Adrenal gland (tissue), 12 donors: Measurements from ENCODE around the gene TRIM52. TPM values are rescaled to one million over a fixed set of nuclear protein-coding genes. Genes with fewer than 3 reads are reported as not detected.
A peak's percentile ranks its signal among the peaks of the same experiment; 100 is the strongest.

Experiments used
- DNase-seq, 7 donors: peaks; one replicate each; pipeline ENCODE4 v3.0.0-alpha.2; 2019 to 2020
- H3K27ac ChIP-seq, 5 donors: fragments of 200-600 bp; sonication (generic) in 4 of 5; 1 replicate in 3 of 5; 2 replicates in 2 of 5; pipeline versions ENCODE4 v1.5.1 to v1.8.0; 2016 to 2020; ENCODE audit warnings: mild to moderate bottlenecking in 1 of 5
- H3K27me3 ChIP-seq: fragments of 200-600 bp; 2 replicates; pipeline ENCODE4 v1.8.0; 2021
- H3K36me3 ChIP-seq, 2 donors: fragments of 200-600 bp; replicated peaks in 1 of 2; 1 replicate in 1 of 2; 2 replicates in 1 of 2; pipeline versions ENCODE4 v1.5.1 to v1.8.0; 2018 to 2022
- H3K4me1 ChIP-seq, 2 donors: fragments of 200-600 bp; replicated peaks in 1 of 2; 1 replicate in 1 of 2; 2 replicates in 1 of 2; pipeline versions ENCODE4 v1.5.1 to v1.8.0; 2018 to 2021
- H3K4me3 ChIP-seq, 4 donors: fragments of 200-600 bp; sonication (generic) in 3 of 4; one replicate each; pipeline ENCODE4 v1.5.1; 2016 to 2018
- H3K9me3 ChIP-seq, 3 donors: fragments of 200-600 bp; sonication (generic) in 1 of 3; replicated peaks in 1 of 3; 1 replicate in 2 of 3; 2 replicates in 1 of 3; pipeline versions ENCODE4 v1.5.1 to v1.8.0; 2016 to 2021
- POLR2A ChIP-seq, 2 donors: fragments of 450-650 bp; IDR thresholded peaks; one replicate each; pipeline ENCODE4 v1.6.1; 2017; ENCODE audit warnings: antibody characterized with exemption in 2 of 2, mild to moderate bottlenecking in 2 of 2, moderate library complexity in 1 of 2
- WGBS, 4 donors: extraction: QIAGEN DNeasy Blood & Tissue Kit in 2 of 4; methylation state at CpG; one replicate each; pipeline versions ENCODE4 v1.1.5 to v1.1.7; 2013 to 2017; 5-methylcytosine and 5-hydroxymethylcytosine counted together
- intact Hi-C, 2 donors: fragments of 100-400 bp; cut with DNase I; formaldehyde crosslinking; loops; one replicate each; pipeline versions ENCODE4 v1.14.1 to v1.15.0; 2022 to 2023
- polyA plus RNA-seq, 3 donors: library from polyadenylated mRNA; stranded (reverse); fragments of 200-250 nt in 2 of 3; fragments of 350-450 nt in 1 of 3; fragmentation: Illumina TruSeq in 1 of 3; extraction: RNeasy Lipid Tissue Mini Kit (QIAGEN cat#74804) in 1 of 3; gene quantifications; one replicate each; pipeline ENCODE4 v1.2.3, GENCODE V29; 2013 to 2014
- total RNA-seq, 9 donors: library from RNA; depleted of rRNA in 4 of 9; stranded (reverse); fragments of >200 nt in 4 of 9; fragments of 120-200 nt in 1 of 9; fragmentation: NEBNext Ultra II Directional in 1 of 9; extraction: Animal tissue kit (Norgen Biotek cat#: 25700) in 1 of 9; gene quantifications; one replicate each; pipeline versions ENCODE4 v1.1.0 to v1.2.4, GENCODE V29; 2013 to 2023
- TF ChIP-seq, protein P1 (sequence below), 6 experiments: fragments of 450-650 bp in 4 of 6; fragments of 200-600 bp in 2 of 6; sonication (generic) in 1 of 6; IDR thresholded peaks; 1 replicate in 5 of 6; 2 replicates in 1 of 6; pipeline versions ENCODE4 v1.5.1 to v1.8.0; 2016 to 2021; ENCODE audit warnings: antibody characterized with exemption in 6 of 6, mild to moderate bottlenecking in 2 of 6, moderate library complexity in 1 of 6
- donor health status: healthy with polysubstance abuse.
- donor health status: Bipolar disorder and iron deficiency.
- donor health status: DM: yes; HTN: yes; CAD: no.
- donor health status: DM: no; HTN: no; CAD: no.
- donor health status: DM: no; HTN: no; CAD: no.
- donor health status: DM: yes; HTN: yes; CAD: no.

TRIM52 gene
- total and polyA plus RNA-seq, 12 donors = 7.8 to 23.9 (median 13.2) TPM

- Histone ChIP-seq H3K4me3 (peak overlapping the region in 1 of 4 donors; percentile 90), H3K4me1 (peaks cover 24 to 63% of the 10 kb centered on the region in 2 donors), H3K27me3 (no peaks in the 10 kb centered on the region), H3K27ac (no peak overlapping the region), H3K36me3 (peaks cover 0 to 15% of the 10 kb centered on the region in 2 donors), H3K9me3 (no peaks in the 10 kb centered on the region)
- no peak for DNase-seq
- intact Hi-C loops = no loop called here
- TF ChIP-seq POLR2A (IDR thresholded peaks at IDR 0.05) = no peak
- TF ChIP-seq, protein P1, sequence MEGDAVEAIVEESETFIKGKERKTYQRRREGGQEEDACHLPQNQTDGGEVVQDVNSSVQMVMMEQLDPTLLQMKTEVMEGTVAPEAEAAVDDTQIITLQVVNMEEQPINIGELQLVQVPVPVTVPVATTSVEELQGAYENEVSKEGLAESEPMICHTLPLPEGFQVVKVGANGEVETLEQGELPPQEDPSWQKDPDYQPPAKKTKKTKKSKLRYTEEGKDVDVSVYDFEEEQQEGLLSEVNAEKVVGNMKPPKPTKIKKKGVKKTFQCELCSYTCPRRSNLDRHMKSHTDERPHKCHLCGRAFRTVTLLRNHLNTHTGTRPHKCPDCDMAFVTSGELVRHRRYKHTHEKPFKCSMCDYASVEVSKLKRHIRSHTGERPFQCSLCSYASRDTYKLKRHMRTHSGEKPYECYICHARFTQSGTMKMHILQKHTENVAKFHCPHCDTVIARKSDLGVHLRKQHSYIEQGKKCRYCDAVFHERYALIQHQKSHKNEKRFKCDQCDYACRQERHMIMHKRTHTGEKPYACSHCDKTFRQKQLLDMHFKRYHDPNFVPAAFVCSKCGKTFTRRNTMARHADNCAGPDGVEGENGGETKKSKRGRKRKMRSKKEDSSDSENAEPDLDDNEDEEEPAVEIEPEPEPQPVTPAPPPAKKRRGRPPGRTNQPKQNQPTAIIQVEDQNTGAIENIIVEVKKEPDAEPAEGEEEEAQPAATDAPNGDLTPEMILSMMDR (IDR thresholded peaks at IDR 0.05) = no peak
- 28 to 43% (median 35%) methylated on average over 2 of the region's 2 CpGs for WGBS, 4 donors
Observed at GRCh38 chr5:181259283-181259682, 1.7 kb downstream of the TRIM52 start.

- intact Hi-C loops = no loop called here
- no peak for DNase-seq
- Histone ChIP-seq H3K36me3 (peaks cover 0 to 16% of the 10 kb centered on the region in 2 donors), H3K27ac (no peak overlapping the region), H3K4me3 (peak overlapping the region in 1 of 4 donors; percentile 90), H3K27me3 (no peaks in the 10 kb centered on the region), H3K9me3 (no peaks in the 10 kb centered on the region), H3K4me1 (peaks cover 24 to 63% of the 10 kb centered on the region in 2 donors)
- TF ChIP-seq, protein P1 (IDR thresholded peaks at IDR 0.05) = no peak
- TF ChIP-seq POLR2A (IDR thresholded peaks at IDR 0.05) = no peak
- WGBS, 4 donors = 62 to 77% (median 67%) methylated on average over 3 of the region's 3 CpGs
Observed at GRCh38 chr5:181258576-181258975, 2.4 kb downstream of the TRIM52 start.

DNA sequence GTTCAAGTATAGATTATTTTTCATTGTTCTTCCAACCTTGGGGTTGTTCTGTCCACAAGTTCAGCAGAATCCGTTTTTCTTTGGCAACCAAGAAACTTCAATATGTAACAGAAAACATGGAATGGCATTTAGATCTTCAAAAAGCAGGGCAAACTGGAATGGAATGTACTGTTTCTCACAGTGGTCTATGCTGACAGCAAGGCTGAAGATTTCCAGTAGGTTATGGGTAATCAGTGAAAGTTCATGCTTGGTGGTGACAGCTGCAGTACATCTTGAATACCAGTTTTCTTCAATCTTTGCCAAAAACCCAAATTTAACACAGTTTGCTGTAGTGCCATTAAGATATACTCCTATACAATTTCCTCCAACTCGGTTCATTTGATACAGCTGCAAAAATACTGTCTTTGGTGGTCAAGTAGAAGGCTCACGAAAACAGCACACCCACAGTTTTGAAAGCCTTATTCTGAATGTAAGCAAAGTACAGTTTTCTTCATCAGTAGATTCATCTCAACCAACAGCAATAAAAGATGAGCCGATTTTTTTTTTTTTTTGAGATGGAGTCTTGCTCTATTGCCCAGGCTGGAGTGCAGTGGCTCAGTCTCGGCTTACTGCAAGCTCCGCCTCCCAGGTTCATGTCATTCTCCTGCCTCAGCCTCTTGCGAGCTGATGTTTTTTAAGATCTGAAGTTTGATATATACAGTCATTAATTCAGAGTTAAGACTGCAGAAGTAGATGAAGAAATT lies 4.9 kb downstream of the TRIM52 start:
- Histone ChIP-seq H3K27me3 (no peaks in the 10 kb centered on the region), H3K27ac (peak overlapping the region in 1 of 5 donors; percentile 6), H3K36me3 (peaks cover 0 to 33% of the 10 kb centered on the region in 2 donors), H3K4me3 (no peak overlapping the region), H3K9me3 (no peaks in the 10 kb centered on the region), H3K4me1 (peaks cover 24 to 69% of the 10 kb centered on the region in 2 donors)
- intact Hi-C loops = no loop called here
- WGBS, 4 donors = 84 to 86% (median 84%) methylated on average over 7 of the region's 7 CpGs
- no peak for DNase-seq
- TF ChIP-seq, protein P1 (IDR thresholded peaks at IDR 0.05) = no peak
- no peak for TF ChIP-seq POLR2A (IDR thresholded peaks at IDR 0.05)

- intact Hi-C loops = no loop called here
Observed at GRCh38 chr5:181255276-181255675, 5.7 kb downstream of the TRIM52 start.

More at GRCh38 chr5:181255276-181255675, 5.7 kb downstream of the TRIM52 start:
- H3K27ac ChIP-seq = peak overlapping the region in 1 of 5 donors; percentile 6
- H3K36me3 ChIP-seq = peaks cover 0 to 33% of the 10 kb centered on the region in 2 donors
- no peak for TF ChIP-seq POLR2A (IDR thresholded peaks at IDR 0.05)
- TF ChIP-seq, protein P1 (IDR thresholded peaks at IDR 0.05) = no peak
- no peaks in the 10 kb centered on the region for H3K9me3 ChIP-seq
- H3K4me3 ChIP-seq = no peak overlapping the region
- 40 to 74% (median 65%) methylated on average over 1 of the region's 1 CpG for WGBS, 4 donors
- no peak for DNase-seq
- no peaks in the 10 kb centered on the region for H3K27me3 ChIP-seq
- H3K4me1 ChIP-seq = peaks cover 24 to 76% of the 10 kb centered on the region in 2 donors
